Glomerular visceral epithelial cell (primary cell): Measurements from ENCODE around the gene MB.
A peak's percentile ranks its signal among the peaks of the same experiment; 100 is the strongest.

Experiments used
- DNase-seq: peaks from one replicate; pipeline ENCODE4 v3.0.0-alpha.2; 2016; ENCODE audit errors: extremely low spot score

MB gene

GRCh38 chr22:35593891-35594470 lies 23.1 kb downstream of the MB start:
- DNase-seq, result no peak

GRCh38 chr22:35593071-35593890 lies 23.8 kb downstream of the MB start:
- no peak for DNase-seq

GRCh38 chr22:35592418-35592967 lies 24.6 kb downstream of the MB start:
- DNase-seq, result no peak

GRCh38 chr22:35591714-35592417 lies 25.3 kb downstream of the MB start:
- DNase-seq, result no peak

GRCh38 chr22:35590634-35591295 lies 26.4 kb downstream of the MB start:
- DNase-seq, result no peak

GRCh38 chr22:35589756-35590093 lies 27.4 kb downstream of the MB start:
- no peak for DNase-seq

DNA sequence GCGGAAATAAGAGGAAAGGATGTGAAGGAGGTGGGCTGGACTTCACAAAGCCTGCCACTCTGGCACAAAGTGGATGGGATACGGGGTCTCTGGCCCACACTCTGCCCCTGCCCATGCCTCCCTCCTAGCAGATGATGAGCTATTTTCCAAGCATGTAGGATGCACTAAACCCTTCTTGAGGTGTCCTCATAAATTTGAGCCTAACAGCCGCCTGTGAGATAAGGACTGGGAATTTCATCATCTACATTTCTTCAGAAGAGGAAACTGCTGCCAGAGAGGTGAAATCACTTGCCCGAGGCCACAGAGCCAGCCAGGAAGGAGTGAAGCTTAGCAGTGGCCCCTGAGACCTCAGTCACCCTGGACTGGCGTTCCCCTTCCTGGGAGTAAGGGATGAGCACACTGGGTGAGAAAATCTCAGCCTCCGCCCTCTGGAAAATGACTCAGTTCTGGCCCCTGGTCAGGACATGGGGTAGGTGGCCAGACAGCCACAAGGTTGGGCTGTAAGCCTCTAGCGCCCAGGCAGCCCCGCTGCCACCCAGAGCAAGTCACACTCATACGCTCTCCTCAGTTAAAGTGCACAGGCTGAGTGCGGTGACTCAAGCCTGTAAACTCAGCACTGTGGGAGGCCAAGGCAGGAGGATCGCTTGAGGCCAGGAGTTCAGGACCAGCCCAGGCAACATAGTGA lies 27.9 kb downstream of the MB start:
- peak; percentile 93 for DNase-seq

- DNase-seq, result no peak
These were observed 29.2 kb downstream of the MB start for GRCh38 chr22:35587896-35588295.

- DNase-seq, result no peak
These were observed 29.7 kb downstream of the MB start for GRCh38 chr22:35587447-35587870.

DNA sequence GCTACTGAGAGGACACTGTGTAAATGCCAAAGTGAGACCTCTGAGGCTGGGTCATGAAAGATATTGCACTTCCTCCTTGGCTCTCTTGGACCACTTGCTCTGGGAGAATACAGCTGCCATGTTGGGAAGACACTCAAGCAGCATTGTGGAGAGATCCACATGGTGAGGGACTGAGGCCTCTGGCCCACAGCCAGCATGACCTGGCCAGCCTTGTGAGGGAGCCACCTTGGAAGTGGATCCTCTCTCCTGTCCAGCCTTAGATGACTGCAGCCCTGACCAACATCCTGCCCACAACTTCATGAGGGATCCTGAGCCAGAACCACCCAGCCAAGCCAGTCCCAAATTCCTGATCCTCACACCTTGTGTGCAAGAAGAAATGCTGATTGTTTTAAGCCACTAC lies 30.4 kb downstream of the MB start:
- no peak for DNase-seq

DNA sequence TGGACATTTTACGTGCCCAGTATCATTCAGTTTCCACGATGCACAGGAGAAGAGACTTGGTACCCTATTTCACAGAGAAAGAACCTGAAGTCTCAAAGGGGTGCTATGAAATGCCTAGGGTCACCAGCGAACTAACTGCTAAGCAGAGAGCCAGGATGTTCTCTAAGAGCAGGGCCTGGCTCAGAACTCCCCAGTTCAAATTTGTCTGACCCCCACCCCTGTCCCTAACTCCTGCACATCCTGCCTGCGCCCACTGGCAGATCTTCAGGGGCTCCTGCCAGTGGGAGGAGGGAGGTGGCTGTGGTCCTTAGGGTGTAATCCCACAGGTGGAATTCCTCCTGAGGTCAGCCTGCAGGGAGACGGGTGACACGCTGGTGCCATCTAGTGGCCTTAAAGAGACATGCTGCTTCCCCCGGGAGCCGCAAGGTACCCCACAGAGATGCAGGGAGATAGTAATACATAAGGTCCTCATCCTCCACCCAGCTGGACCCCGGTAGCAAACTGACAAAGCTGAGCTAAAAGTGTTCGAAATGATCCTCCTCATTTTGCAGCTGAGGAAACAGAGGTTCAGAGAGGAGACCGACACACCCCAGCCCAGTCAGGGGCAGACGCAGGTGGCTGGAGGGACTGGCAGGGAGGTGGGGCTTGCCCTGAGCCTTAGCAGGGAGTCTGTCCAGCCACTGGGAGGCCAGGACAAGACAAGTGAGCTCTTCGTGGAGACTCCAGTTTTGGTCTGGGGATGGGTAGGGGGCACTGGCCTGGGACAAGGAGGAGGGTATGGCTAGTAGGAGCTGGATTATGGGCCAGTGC lies 34.1 kb downstream of the MB start:
- DNase-seq, result peak; percentile 75

DNA sequence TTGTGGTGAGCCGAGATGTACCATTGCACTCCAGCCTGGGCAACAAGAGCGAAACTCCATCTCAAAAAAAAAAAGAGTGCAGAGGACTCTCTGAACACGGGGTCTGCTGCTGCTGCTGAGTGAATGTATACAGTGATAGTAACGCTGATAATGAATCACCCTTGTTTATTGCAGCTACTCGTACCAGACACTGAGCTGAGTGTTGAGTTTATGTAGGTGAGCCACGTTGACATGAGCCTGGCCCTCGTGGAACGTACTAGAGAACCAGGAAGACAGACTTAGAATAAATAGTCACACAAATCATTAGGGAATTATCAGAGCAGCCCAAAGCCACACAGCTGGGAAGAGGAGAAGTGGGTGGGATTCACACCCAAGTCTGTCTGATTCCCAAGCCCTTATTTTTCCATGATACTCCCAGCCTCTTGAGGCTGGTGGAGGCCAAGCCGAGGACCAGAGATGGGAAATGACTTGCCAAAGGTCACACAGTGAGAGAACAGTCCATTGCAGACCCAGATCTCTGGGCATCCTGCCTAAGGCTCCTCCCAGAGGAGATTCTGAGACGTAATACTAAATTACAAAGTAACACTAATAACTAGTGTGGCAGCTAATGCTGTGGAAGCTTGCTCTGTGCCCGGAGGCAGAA lies 34.8 kb downstream of the MB start:
- no peak for DNase-seq

- DNase-seq, result no peak
These were observed 36.1 kb downstream of the MB start for GRCh38 chr22:35581023-35581413.

DNA sequence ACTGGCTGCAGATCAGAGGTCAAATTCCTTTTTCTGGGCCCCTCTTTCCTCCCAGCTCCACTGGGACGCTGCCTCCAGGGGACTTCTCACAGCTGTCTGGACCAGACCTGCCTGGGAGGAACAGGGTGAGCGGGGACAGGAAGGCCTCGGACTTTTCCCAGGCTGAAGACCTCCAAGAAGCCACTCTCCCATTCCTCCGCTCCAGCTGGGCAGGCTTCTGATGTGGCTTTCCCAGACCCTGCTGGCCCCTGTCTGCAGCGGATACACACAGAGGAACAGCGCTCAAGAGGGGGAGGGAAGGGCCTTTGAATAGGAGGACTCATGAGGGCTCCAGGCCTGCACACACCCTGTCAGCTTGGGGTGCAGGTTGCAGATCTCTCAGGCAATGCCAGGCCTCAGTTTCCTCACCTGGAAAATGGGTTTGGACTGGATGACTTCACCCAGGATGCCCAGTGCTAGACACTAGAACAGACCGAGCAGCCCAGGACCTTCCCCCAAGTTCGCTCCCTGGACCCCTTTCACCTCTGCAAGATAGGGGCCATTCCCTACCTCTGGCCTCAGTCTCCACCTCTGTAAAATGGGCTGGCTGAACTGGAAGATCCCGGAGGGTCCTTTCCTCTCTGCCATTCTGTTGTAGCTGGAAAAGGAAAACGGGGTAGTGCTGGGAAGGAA lies 36.6 kb downstream of the MB start:
- no peak for DNase-seq

GRCh38 chr22:35578836-35579575 lies 38.1 kb downstream of the MB start:
- DNase-seq, result no peak

- DNase-seq, result no peak
These were observed 39.1 kb downstream of the MB start for GRCh38 chr22:35577799-35578659.

- DNase-seq, result no peak
These were observed 40.5 kb downstream of the MB start for GRCh38 chr22:35576671-35577070.
